HepG2 (cell line): ENCODE results near the gene HTR6. TPM values are rescaled to one million over a fixed set of nuclear protein-coding genes. Genes with fewer than 3 reads are reported as not detected.

Experiments
- ATAC-seq: fragments of 200-7000 bp; cut with Tn5 transposase; 3 replicates; pipeline ENCODE4 v1.9.1; 2020; ENCODE audit warnings: mild to moderate bottlenecking, moderate library complexity
- BruUV-seq: library from RNA; stranded (reverse); fragments of 400-500 nt; replicated peaks from 2 replicates; lab custom pipeline; 2021; lab: Mats Ljungman, UMichigan
- CTCF ChIA-PET: fragments of 300-600 bp; formaldehyde crosslinking; extraction: SDS; loops from one replicate; lab custom pipeline; 2021; ENCODE audit warnings: low total read pairs, inconsistent platforms, low intra/inter-chr PET ratio; lab: Yijun Ruan, JAX
- POLR2A ChIA-PET: fragments of 350-600 bp; sonication (Branson Sonifier 250); formaldehyde crosslinking; loops from one replicate; lab custom pipeline; 2020; ENCODE audit warnings: antibody characterized with exemption, inconsistent platforms; lab: Yijun Ruan, JAX
- DNase-seq: peaks from one replicate; pipeline ENCODE4 v3.0.0-alpha.2; 2015; ENCODE audit warnings: low spot score
- FAIRE-seq: peaks from 3 replicates; lab custom pipeline; 2011; peaks lifted over from hg19 to GRCh38; lab: Jason Lieb, UNC
- H2AFZ ChIP-seq: one replicate; pipeline ENCODE4 v1.6.1; 2011; ENCODE audit warnings: low read length, inconsistent platforms
- H3K27ac ChIP-seq: fragments of 300-600 bp; 3 replicates; pipeline ENCODE4 v1.8.0; 2011; ENCODE audit warnings: mixed run types, mild to moderate bottlenecking, mixed read lengths, low read length, inconsistent platforms; ENCODE audit not compliant: insufficient read depth; ENCODE audit errors: extremely low read length
- H3K27me3 ChIP-seq, 2 experiments: fragments of 200-600 bp in 1 of 2; 2 replicates in 1 of 2; 3 replicates in 1 of 2; pipeline versions ENCODE4 v1.6.0 to v1.8.0; 2011; ENCODE audit warnings: low read length in 2 of 2, mild to moderate bottlenecking in 2 of 2, moderate library complexity in 2 of 2, inconsistent platforms in 1 of 2; ENCODE audit not compliant: insufficient read depth in 2 of 2, control insufficient read depth in 1 of 2
- H3K36me3 ChIP-seq, 2 experiments: fragments of 200-600 bp in 1 of 2; replicated peaks in 1 of 2; 2 replicates in 1 of 2; 3 replicates in 1 of 2; pipeline versions ENCODE4 v1.5.1 to v1.8.0; 2011; ENCODE audit warnings: low read length in 2 of 2, inconsistent platforms in 1 of 2; ENCODE audit not compliant: insufficient read depth in 2 of 2, control insufficient read depth in 1 of 2
- H3K4me1 ChIP-seq: 2 replicates; pipeline ENCODE4 v1.5.1; 2012; ENCODE audit warnings: low read length, inconsistent platforms; ENCODE audit not compliant: insufficient read depth
- H3K4me2 ChIP-seq: 2 replicates; pipeline ENCODE4 v1.6.0; 2011; ENCODE audit warnings: low read depth, low read length, inconsistent platforms
- H3K4me3 ChIP-seq, 3 experiments: fragments of 200-600 bp in 1 of 3; sonication (generic), shearing (Covaris generic) in 1 of 3; replicated peaks in 1 of 3; 2 replicates each; pipeline ENCODE4 v1.5.1; 2011 to 2016; ENCODE audit warnings: low read length in 3 of 3, inconsistent platforms in 2 of 3, low read depth in 2 of 3, mild to moderate bottlenecking in 2 of 3, control low read depth in 1 of 3, mixed read lengths in 1 of 3; ENCODE audit not compliant: insufficient read depth in 1 of 3
- H3K79me2 ChIP-seq: one replicate; pipeline ENCODE4 v1.6.1; 2011; ENCODE audit warnings: low read length, inconsistent platforms; ENCODE audit not compliant: insufficient read depth
- H3K9ac ChIP-seq: 2 replicates; pipeline ENCODE4 v1.6.0; 2011; ENCODE audit warnings: mild to moderate bottlenecking, low read depth, low read length, inconsistent platforms; ENCODE audit not compliant: insufficient read depth
- H3K9me3 ChIP-seq: 2 replicates; pipeline ENCODE4 v1.5.1; 2012; ENCODE audit warnings: mild to moderate bottlenecking, low read length
- H4K20me1 ChIP-seq: 2 replicates; pipeline ENCODE4 v1.6.0; 2011; ENCODE audit warnings: inconsistent platforms, mild to moderate bottlenecking, low read length, moderate library complexity; ENCODE audit not compliant: insufficient read depth
- ESRRA ChIP-seq: sonication (generic); formaldehyde crosslinking; IDR thresholded peaks from 2 replicates; pipeline ENCODE4 v1.5.1; 2020; ENCODE audit warnings: mild to moderate bottlenecking, low read depth, missing genetic modification reagents
- FOXM1 ChIP-seq: sonication (generic); formaldehyde crosslinking; IDR thresholded peaks from 2 replicates; pipeline ENCODE4 v1.5.0; 2020; ENCODE audit warnings: missing genetic modification reagents
- GPBP1L1 ChIP-seq: sonication (generic); formaldehyde crosslinking; IDR thresholded peaks from 2 replicates; pipeline ENCODE4 v1.5.0; 2020; ENCODE audit warnings: mild to moderate bottlenecking, missing genetic modification reagents
- KLF16 ChIP-seq, 2 experiments: sonication (generic) in 1 of 2; formaldehyde crosslinking in 1 of 2; IDR thresholded peaks; 2 replicates each; pipeline versions ENCODE4 v1.6.1 to v1.8.0; 2016 to 2023; ENCODE audit warnings: missing genetic modification reagents in 2 of 2, missing compliant biosample characterization in 1 of 2
- NR1H2 ChIP-seq: sonication (generic); formaldehyde crosslinking; IDR thresholded peaks from 2 replicates; pipeline ENCODE4 v1.8.1; 2022; ENCODE audit warnings: low read depth, missing genetic modification reagents, borderline replicate concordance
- RARG ChIP-seq: sonication (generic); formaldehyde crosslinking; IDR thresholded peaks from 2 replicates; pipeline ENCODE4 v1.4.0; 2020; ENCODE audit warnings: low read depth, mild to moderate bottlenecking, missing genetic modification reagents
- ZBED4 ChIP-seq: sonication (generic); formaldehyde crosslinking; IDR thresholded peaks from 2 replicates; pipeline ENCODE4 v1.4.0; 2020; ENCODE audit warnings: missing genetic modification reagents, borderline replicate concordance
- ZC3H13 ChIP-seq: sonication (generic); formaldehyde crosslinking; IDR thresholded peaks from 2 replicates; pipeline ENCODE4 v1.8.1; 2023; ENCODE audit warnings: mild to moderate bottlenecking, missing genetic modification reagents, moderate library complexity
- ZNF33B ChIP-seq: sonication (generic); formaldehyde crosslinking; IDR thresholded peaks from 2 replicates; pipeline ENCODE4 v1.5.1; 2020; ENCODE audit warnings: mild to moderate bottlenecking, missing genetic modification reagents
- ZNF556 ChIP-seq: sonication (generic); formaldehyde crosslinking; IDR thresholded peaks from 2 replicates; pipeline ENCODE4 v1.4.0; 2020; ENCODE audit warnings: mild to moderate bottlenecking, missing genetic modification reagents, borderline replicate concordance
- ZNF7 ChIP-seq: IDR thresholded peaks from 2 replicates; pipeline ENCODE4 v1.6.1; 2016; ENCODE audit warnings: missing biosample characterization, missing genetic modification reagents
- ZNF737 ChIP-seq: sonication (generic); formaldehyde crosslinking; IDR thresholded peaks from 2 replicates; pipeline ENCODE4 v1.5.0; 2020; ENCODE audit warnings: missing genetic modification reagents, mild to moderate bottlenecking, borderline replicate concordance
- ZNF891 ChIP-seq: sonication (generic); formaldehyde crosslinking; IDR thresholded peaks from 2 replicates; pipeline ENCODE4 v1.5.0; 2020; ENCODE audit warnings: mild to moderate bottlenecking, missing genetic modification reagents
- WGBS: methylation state at CpG from one replicate; pipeline ENCODE4 v1.1.6; 2017; ENCODE audit warnings: low lambda C conversion rate; 5-methylcytosine and 5-hydroxymethylcytosine counted together
- in situ Hi-C: cut with HindIII; loops from 2 replicates; pipeline ENCODE4 v1.10.0; 2017; ENCODE audit warnings: low pct_unique_long_range_greater_than_20kb; ENCODE audit not compliant: extremely low pct_ligation_motif_present
- intact Hi-C: fragments of 100-400 bp; cut with micrococcal nuclease; formaldehyde crosslinking; loops from one replicate; pipeline ENCODE4 v1.10.0; 2022; ENCODE audit not compliant: unreplicated experiment
- polyA plus RNA-seq, 8 experiments: library from polyadenylated mRNA; depleted of rRNA in 3 of 8; stranded (reverse) in 7 of 8; unstranded in 1 of 8; fragments of >200 nt; fragmentation: Illumina TruSeq in 4 of 8; extraction: Trizol in 4 of 8; gene quantifications; 2 replicates each; pipeline versions ENCODE4 v1.2.1 to v1.2.3, GENCODE V29; 2011 to 2016; ENCODE audit warnings: low read depth in 4 of 8, missing spikeins in 1 of 8, mixed read lengths in 1 of 8; ENCODE audit not compliant: insufficient read depth in 1 of 8
- total RNA-seq, 5 experiments: library from RNA; depleted of rRNA; stranded (reverse); fragments of >200 nt; fragmentation: Illumina TruSeq; extraction: Trizol; gene quantifications; 2 replicates each; pipeline ENCODE4 v1.2.3, GENCODE V29; 2016; ENCODE audit warnings: low read depth in 1 of 5

The HTR6 gene
- total and polyA plus RNA-seq, 2 of the 13 experiments (the other 11 are each of a cell fraction or from before 2014, with no cell fraction given) = 0.04 TPM; not detected in 1

GRCh38 chr1:19656134-19656779 is 8.4 kb upstream of the HTR6 start:
- Histone ChIP-seq H4K20me1 (no peaks in the 10 kb centered on the region), H3K4me2 (no peak overlapping the region), H3K36me3 (no peaks in the 10 kb centered on the region), H3K79me2 (no peaks in the 10 kb centered on the region), H3K9me3 (no peaks in the 10 kb centered on the region), H3K27ac (no peak overlapping the region), H3K4me3 (no peak overlapping the region), H3K9ac (no peak overlapping the region), H3K27me3 (no peaks in the 10 kb centered on the region), H3K4me1 (peaks cover 22% of the 10 kb centered on the region), H2AFZ (no peak overlapping the region)
- WGBS = 92% methylated on average over 9 of the region's 9 CpGs
- FAIRE-seq (no peak), DNase-seq (no peak), ATAC-seq (no peak)
- POLR2A ChIA-PET = no interaction called here
- BruUV-seq = no TSS peak
- intact Hi-C loops = no loop called here
- TF ChIP-seq ESRRA (no peak), GPBP1L1 (CRISPR knock-in tag) (no peak), ZC3H13 (no peak), RARG (CRISPR knock-in tag) (no peak), ZNF7 (CRISPR knock-in tag) (no peak), ZNF556 (CRISPR knock-in tag) (no peak), ZNF737 (CRISPR knock-in tag) (no peak), ZBED4 (CRISPR knock-in tag) (no peak), ZNF891 (CRISPR knock-in tag) (no peak), KLF16 (CRISPR knock-in tag; IDR thresholded peaks at IDR 0.05) (no peak), ZNF33B (CRISPR knock-in tag) (no peak), NR1H2 (CRISPR knock-in tag) (no peak), FOXM1 (CRISPR knock-in tag) (no peak)
- in situ Hi-C loops = no loop called here
- CTCF ChIA-PET = no interaction called here
